HepG2 (cell line): ENCODE data around the gene USP38. TPM values are rescaled to one million over a fixed set of nuclear protein-coding genes. Genes with fewer than 3 reads are reported as not detected.

Source experiments
- BRF2 ChIP-seq: sonication (generic); formaldehyde crosslinking; IDR thresholded peaks from 2 replicates; pipeline ENCODE4 v1.8.1; 2022; ENCODE audit warnings: mild to moderate bottlenecking, missing genetic modification reagents
- DRAP1 ChIP-seq: IDR thresholded peaks from 2 replicates; pipeline ENCODE4 v1.6.1; 2016; ENCODE audit warnings: missing genetic modification reagents, missing compliant biosample characterization
- E2F5 ChIP-seq: sonication (generic); formaldehyde crosslinking; conservative IDR thresholded peaks from 2 replicates; pipeline ENCODE4 v1.4.0; 2020; ENCODE audit warnings: missing genetic modification reagents
- FLYWCH1 ChIP-seq: sonication (generic); formaldehyde crosslinking; IDR thresholded peaks from 2 replicates; pipeline ENCODE4 v1.8.1; 2023; ENCODE audit warnings: mild to moderate bottlenecking, missing genetic modification reagents
- FOXK2 ChIP-seq: fragments of 450-650 bp; IDR thresholded peaks from 2 replicates; pipeline ENCODE4 v1.6.1; 2016
- GABPA ChIP-seq, 2 experiments: IDR thresholded peaks; 2 replicates each; pipeline ENCODE4 v1.6.1; 2011 to 2016; ENCODE audit warnings: low read depth in 2 of 2, low read length in 1 of 2, missing biosample characterization in 1 of 2, missing genetic modification characterization in 1 of 2
- HES4 ChIP-seq: sonication (generic); formaldehyde crosslinking; IDR thresholded peaks from 2 replicates; pipeline ENCODE4 v1.9.0; 2021; ENCODE audit warnings: mild to moderate bottlenecking, missing genetic modification reagents, borderline replicate concordance
- HMGXB3 ChIP-seq: sonication (generic); formaldehyde crosslinking; IDR thresholded peaks from 2 replicates; pipeline ENCODE4 v1.4.0; 2020; ENCODE audit warnings: missing genetic modification reagents, borderline replicate concordance
- JUND ChIP-seq: sonication (generic); formaldehyde crosslinking; IDR thresholded peaks from 2 replicates; pipeline ENCODE4 v1.8.0; 2022; ENCODE audit warnings: mild to moderate bottlenecking, missing genetic modification reagents
- MIER3 ChIP-seq: IDR thresholded peaks from 2 replicates; pipeline ENCODE4 v1.6.1; 2016; ENCODE audit warnings: missing compliant biosample characterization, borderline replicate concordance
- POGZ ChIP-seq: sonication (generic); formaldehyde crosslinking; IDR thresholded peaks from 2 replicates; pipeline ENCODE4 v1.4.0; 2020; ENCODE audit warnings: mild to moderate bottlenecking, missing genetic modification reagents
- RBFOX2 ChIP-seq: fragments of 200-400 bp; formaldehyde crosslinking; IDR thresholded peaks from 2 replicates; pipeline ENCODE4 v1.6.1; 2017; ENCODE audit warnings: low read depth, mild to moderate bottlenecking, low read length
- SALL2 ChIP-seq: sonication (generic); formaldehyde crosslinking; IDR thresholded peaks from 2 replicates; pipeline ENCODE4 v1.8.1; 2023; ENCODE audit warnings: mild to moderate bottlenecking, missing genetic modification reagents, inconsistent platforms
- ZBED4 ChIP-seq: sonication (generic); formaldehyde crosslinking; IDR thresholded peaks from 2 replicates; pipeline ENCODE4 v1.4.0; 2020; ENCODE audit warnings: missing genetic modification reagents, borderline replicate concordance
- ZFP1 ChIP-seq: IDR thresholded peaks from 2 replicates; pipeline ENCODE4 v1.6.1; 2016
- ZNF33A ChIP-seq: sonication (generic); formaldehyde crosslinking; IDR thresholded peaks from 2 replicates; pipeline ENCODE4 v1.5.1; 2020; ENCODE audit warnings: missing genetic modification reagents, mild to moderate bottlenecking, moderate library complexity, borderline replicate concordance
- ZNF597 ChIP-seq: sonication (generic); formaldehyde crosslinking; IDR thresholded peaks from 2 replicates; pipeline ENCODE4 v1.5.0; 2020; ENCODE audit warnings: missing genetic modification reagents
- ZNF792 ChIP-seq: IDR thresholded peaks from 2 replicates; pipeline ENCODE4 v1.6.1; 2016
- ZSCAN21 ChIP-seq: sonication (generic); formaldehyde crosslinking; IDR thresholded peaks from 2 replicates; pipeline ENCODE4 v1.8.0; 2022; ENCODE audit warnings: mild to moderate bottlenecking, missing genetic modification reagents, moderate library complexity, borderline replicate concordance
- polyA plus RNA-seq, 8 experiments: library from polyadenylated mRNA; depleted of rRNA in 3 of 8; stranded (reverse) in 7 of 8; unstranded in 1 of 8; fragments of >200 nt; fragmentation: Illumina TruSeq in 4 of 8; extraction: Trizol in 4 of 8; gene quantifications; 2 replicates each; pipeline versions ENCODE4 v1.2.1 to v1.2.3, GENCODE V29; 2011 to 2016; ENCODE audit warnings: low read depth in 4 of 8, missing spikeins in 1 of 8, mixed read lengths in 1 of 8; ENCODE audit not compliant: insufficient read depth in 1 of 8
- total RNA-seq, 5 experiments: library from RNA; depleted of rRNA; stranded (reverse); fragments of >200 nt; fragmentation: Illumina TruSeq; extraction: Trizol; gene quantifications; 2 replicates each; pipeline ENCODE4 v1.2.3, GENCODE V29; 2016; ENCODE audit warnings: low read depth in 1 of 5

The USP38 gene
- total and polyA plus RNA-seq, 2 of the 13 experiments (the other 11 are each of a cell fraction or from before 2014, with no cell fraction given), result 4.5 to 11.8 TPM

GRCh38 chr4:143225167-143225566 lies 40.5 kb downstream of the USP38 start (continued):
- TF ChIP-seq E2F5 (CRISPR knock-in tag) (no peak), SALL2 (CRISPR knock-in tag) (no peak), ZNF33A (no peak), ZSCAN21 (no peak), JUND (CRISPR knock-in tag) (peak; percentile 89), ZNF792 (CRISPR knock-in tag) (peak; percentile 48; the same call in 1 of the 2 replicates), POGZ (CRISPR knock-in tag) (peak; percentile 94), ZNF597 (CRISPR knock-in tag) (no peak), RBFOX2 (no peak), HMGXB3 (peak; percentile 66; the same call in 1 of the 2 replicates), ZBED4 (CRISPR knock-in tag) (no peak), DRAP1 (CRISPR knock-in tag) (0 out of 2 replicates have a peak, but pooled peaks have one; percentile 14), FLYWCH1 (no peak), BRF2 (peak; percentile 48; the same call in 1 of the 2 replicates), ZFP1 (CRISPR knock-in tag) (peak; percentile 75; the same call in 1 of the 2 replicates), FOXK2 (0 out of 2 replicates have a peak, but pooled peaks have one; percentile 48), HES4 (CRISPR knock-in tag) (no peak), GABPA (IDR thresholded peaks at IDR 0.05; ENCODE audit: low read depth, low read length) (no peak), GABPA (CRISPR knock-in tag; IDR thresholded peaks at IDR 0.05; ENCODE audit: low read depth) (peak; percentile 50), MIER3 (peak; percentile 84; the same call in 1 of the 2 replicates)
